T-cell (primary cell): ENCODE data around the gene NAXD. TPM values are rescaled to one million over a fixed set of nuclear protein-coding genes. Genes with fewer than 3 reads are reported as not detected.
"Not testable (repeated sequence)": the region's sequence is repeated elsewhere in the genome, so short reads cannot be mapped to it uniquely, and the experiment has no call there.

ENCODE experiments used
- ATAC-seq, 4 experiments: fragments of 200-7000 bp in 3 of 4; fragments of 150-1000 bp in 1 of 4; cut with Tn5 transposase; replicated peaks in 1 of 4; 1 replicate in 3 of 4; 2 replicates in 1 of 4; pipeline ENCODE4 v1.10.0; 2021; ENCODE audit warnings: moderate library complexity in 3 of 4, mild to moderate bottlenecking in 2 of 4, moderate number of reproducible peaks in 1 of 4
- CTCF ChIA-PET, 2 donors: fragments of 300-600 bp; sonication (Branson Sonifier 250); formaldehyde crosslinking; loops; one replicate each; lab custom pipeline; 2022; ENCODE audit warnings: antibody characterized with exemption in 2 of 2; lab: Charles Lee
- POLR2A ChIA-PET, 2 donors: fragments of 300-600 bp; sonication (Branson Sonifier 250); formaldehyde crosslinking; loops; one replicate each; lab custom pipeline; 2022; ENCODE audit warnings: antibody characterized with exemption in 2 of 2; lab: Charles Lee
- DNase-seq, 35 experiments: peaks; one replicate each; pipeline versions ENCODE4 v3.0.0 to v3.0.0-alpha.2; 2013 to 2023
- H3K27ac ChIP-seq: one replicate; pipeline ENCODE4 v1.5.1; 2013; ENCODE audit warnings: low read length
- H3K27me3 ChIP-seq, 2 experiments: replicated peaks in 1 of 2; 1 replicate in 1 of 2; 2 replicates in 1 of 2; pipeline versions ENCODE4 v1.6.1 to v1.7.0; 2013; ENCODE audit warnings: low read length in 1 of 2, mixed read lengths in 1 of 2; ENCODE audit not compliant: control insufficient read depth in 2 of 2, insufficient read depth in 2 of 2; ENCODE audit errors: extremely low read depth in 1 of 2
- H3K36me3 ChIP-seq, 2 donors: 1 replicate in 1 of 2; 2 replicates in 1 of 2; pipeline versions ENCODE4 v1.6.1 to v1.7.0; 2013; ENCODE audit warnings: low read length in 1 of 2; ENCODE audit not compliant: control insufficient read depth in 2 of 2, insufficient read depth in 1 of 2; ENCODE audit errors: extremely low read depth in 1 of 2
- H3K4me1 ChIP-seq, 2 experiments: 1 replicate in 1 of 2; 2 replicates in 1 of 2; pipeline versions ENCODE4 v1.6.1 to v1.7.0; 2013; ENCODE audit warnings: low read length in 2 of 2, mixed read lengths in 1 of 2; ENCODE audit not compliant: insufficient read depth in 2 of 2, control insufficient read depth in 1 of 2; ENCODE audit errors: extremely low read depth in 1 of 2
- H3K4me3 ChIP-seq, 2 donors: 1 replicate in 1 of 2; 2 replicates in 1 of 2; pipeline versions ENCODE4 v1.5.1 to v1.7.0; 2013; ENCODE audit warnings: mild to moderate bottlenecking in 2 of 2, low read length in 1 of 2, moderate library complexity in 1 of 2; ENCODE audit not compliant: control insufficient read depth in 1 of 2; ENCODE audit errors: extremely low read depth in 1 of 2
- H3K9me3 ChIP-seq: 2 replicates; pipeline ENCODE4 v1.7.0; 2013
- H3K27ac Mint-ChIP-seq, 2 donors: one replicate each; pipeline ENCODE4 v1.8.0; 2020 to 2021; ENCODE audit warnings: mild to moderate bottlenecking in 2 of 2, mixed read lengths in 2 of 2
- H3K27me3 Mint-ChIP-seq, 2 donors: one replicate each; pipeline ENCODE4 v1.8.0; 2021 to 2022; ENCODE audit warnings: mixed read lengths in 2 of 2
- H3K36me3 Mint-ChIP-seq: one replicate; pipeline ENCODE4 v1.8.0; 2021; ENCODE audit warnings: mixed read lengths
- H3K4me1 Mint-ChIP-seq, 3 donors: one replicate each; pipeline ENCODE4 v1.8.0; 2020 to 2022; ENCODE audit warnings: mixed read lengths in 3 of 3, mild to moderate bottlenecking in 1 of 3
- H3K4me3 Mint-ChIP-seq, 3 donors: one replicate each; pipeline ENCODE4 v1.8.0; 2020 to 2022; ENCODE audit warnings: mild to moderate bottlenecking in 3 of 3, mixed read lengths in 3 of 3, moderate library complexity in 3 of 3
- H3K9me3 Mint-ChIP-seq, 3 donors: one replicate each; pipeline ENCODE4 v1.8.0; 2020 to 2022; ENCODE audit warnings: mixed read lengths in 3 of 3
- WGBS: methylation state at CpG from one replicate; pipeline ENCODE4 v1.1.5; 2013; ENCODE audit warnings: missing lambda C conversion rate; ENCODE audit not compliant: insufficient coverage; 5-methylcytosine and 5-hydroxymethylcytosine counted together
- total RNA-seq, 35 experiments: library from RNA in 6 of 35; stranded (reverse) in 6 of 35; fragments of 120-200 nt in 1 of 35; gene quantifications; one replicate each; pipeline versions ENCODE4 v1.2.1 to v1.2.4 and lab custom pipeline; 2013 to 2026

Gene NAXD
- total RNA-seq, 5 donors from 2014 or later (not counting 1 experiment from before 2014, with no cell fraction given), result 22.2 to 34.3 (median 29.2) TPM

DNA sequence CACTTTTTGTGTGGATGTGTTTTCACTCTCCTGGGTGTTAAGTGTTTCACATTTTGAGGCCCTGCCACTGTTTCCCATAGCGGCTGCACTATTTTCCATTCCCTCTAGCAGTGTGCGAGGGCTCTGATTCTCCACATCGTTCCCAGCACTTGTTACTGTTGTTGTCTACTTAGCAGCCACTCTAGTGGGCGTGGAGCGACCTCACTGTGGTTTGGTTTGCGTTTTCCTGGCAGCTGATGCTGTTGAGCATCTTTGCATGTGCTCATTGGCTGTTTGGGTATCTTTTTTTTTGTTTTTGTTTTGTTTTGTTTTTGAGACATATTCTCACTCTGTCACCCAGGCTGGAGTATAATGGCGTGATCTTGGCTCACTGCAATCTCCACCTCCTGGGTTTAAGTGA lies 14.4 kb downstream of the NAXD start:
- H3K36me3 ChIP-seq, result peaks cover 16 to 40% of the 10 kb centered on the region in 2 donors
- H3K4me1 Mint-ChIP-seq, result peaks cover 41 to 54% (median 53%) of the 10 kb centered on the region in 3 donors
- H3K36me3 Mint-ChIP-seq, result peaks cover 43% of the 10 kb centered on the region
- H3K27me3 ChIP-seq, result no peaks in the 10 kb centered on the region
- H3K4me3 ChIP-seq, result no peak overlapping the region
- no peaks in the 10 kb centered on the region for H3K9me3 ChIP-seq
- H3K27me3 Mint-ChIP-seq, result no peaks in the 10 kb centered on the region
- DNase-seq (peak in 26 of 35 experiments; percentile 12 to 59 (median 28)), ATAC-seq (peak; percentile 31 to 73 (median 42))
- no peak overlapping the region for H3K27ac ChIP-seq
- ChIA-PET CTCF (no interaction called here), POLR2A (no interaction called here)
- no peaks in the 10 kb centered on the region for H3K9me3 Mint-ChIP-seq
- H3K4me3 Mint-ChIP-seq, result no peak overlapping the region
- 60% methylated on average over 2 of the region's 7 CpGs for WGBS
- H3K27ac Mint-ChIP-seq, result peak overlapping the region; percentile 75 to 84
- H3K4me1 ChIP-seq, result peaks cover 0 to 18% of the 10 kb centered on the region in 2 experiments

DNA sequence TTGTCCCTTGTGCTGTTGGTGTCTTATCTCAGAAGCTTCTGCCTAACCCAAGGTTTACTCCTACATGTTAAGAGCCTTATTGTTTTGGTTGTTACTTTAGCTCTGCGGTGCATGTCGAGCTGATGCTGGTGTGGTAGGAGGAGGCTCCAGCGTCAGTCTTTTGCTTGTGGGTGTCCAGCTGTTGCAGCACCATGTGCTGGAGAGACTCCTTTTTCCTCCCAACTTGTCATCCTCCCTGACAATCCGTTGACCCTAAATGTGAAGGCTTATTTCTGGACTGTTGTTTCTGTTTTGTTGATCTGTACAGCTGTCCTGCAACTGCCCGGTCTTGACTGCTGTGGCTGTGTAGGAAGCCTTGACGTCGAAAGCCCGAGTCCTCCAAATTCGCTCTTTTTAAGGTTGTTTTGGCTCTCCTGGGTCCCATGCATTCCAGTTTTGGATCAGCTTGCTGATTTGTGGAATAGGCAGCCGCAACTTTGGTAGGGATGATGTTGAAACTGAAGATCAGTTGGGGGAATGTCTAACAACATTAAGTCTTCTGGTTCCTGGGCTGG lies 15.3 kb downstream of the NAXD start:
- Histone ChIP-seq H3K27ac (no peak overlapping the region), H3K9me3 (no peaks in the 10 kb centered on the region), H3K4me1 (peaks cover 0 to 18% of the 10 kb centered on the region in 2 experiments), H3K27me3 (no peaks in the 10 kb centered on the region), H3K36me3 (peaks cover 16 to 40% of the 10 kb centered on the region in 2 donors), H3K4me3 (no peak overlapping the region)
- no peak for DNase-seq
- ATAC-seq, result no peak
- ChIA-PET POLR2A (no interaction called here), CTCF (no interaction called here)
- Mint-ChIP-seq H3K27ac (peak overlapping the region; percentile 46 to 64), H3K4me1 (peaks cover 38 to 53% (median 50%) of the 10 kb centered on the region in 3 donors), H3K27me3 (no peaks in the 10 kb centered on the region), H3K4me3 (no peak overlapping the region), H3K9me3 (no peaks in the 10 kb centered on the region), H3K36me3 (peaks cover 50% of the 10 kb centered on the region)
- 93% methylated on average over 5 of the region's 10 CpGs for whole genome bisulfite sequencing

DNA sequence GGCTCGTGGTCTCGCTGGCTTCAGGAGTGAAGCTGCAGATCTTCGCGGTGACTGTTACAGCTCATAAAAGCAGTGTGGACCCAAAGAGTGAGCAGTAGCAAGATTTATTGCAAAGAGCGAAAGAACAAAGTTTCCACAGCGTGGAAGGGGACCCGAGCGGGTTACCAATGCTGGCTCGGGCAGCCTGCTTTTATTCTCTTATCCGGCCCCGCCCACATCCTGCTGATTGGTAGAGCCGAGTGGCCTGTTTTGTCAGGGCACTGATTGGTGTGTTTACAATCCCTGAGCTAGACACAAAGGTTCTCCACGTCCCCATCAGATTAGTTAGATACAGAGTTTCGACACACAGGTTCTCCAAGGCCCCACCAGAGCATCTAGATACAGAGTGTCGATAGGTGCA lies 16.9 kb downstream of the NAXD start:
- H3K9me3 Mint-ChIP-seq, H3K27ac Mint-ChIP-seq, CTCF ChIA-PET, H3K27me3 Mint-ChIP-seq, POLR2A ChIA-PET, H3K4me3 Mint-ChIP-seq, DNase-seq, H3K9me3 ChIP-seq, H3K27ac ChIP-seq, H3K4me3 ChIP-seq, H3K27me3 ChIP-seq, ATAC-seq: not testable (repeated sequence)
- Histone ChIP-seq H3K36me3 (peaks cover 17 to 48% of the 10 kb centered on the region in 2 donors), H3K4me1 (peaks cover 0 to 14% of the 10 kb centered on the region in 2 experiments)
- WGBS, result 89% methylated on average over 8 of the region's 15 CpGs
- Mint-ChIP-seq H3K36me3 (peaks cover 50% of the 10 kb centered on the region), H3K4me1 (peaks cover 36 to 42% (median 36%) of the 10 kb centered on the region in 3 donors)

DNA sequence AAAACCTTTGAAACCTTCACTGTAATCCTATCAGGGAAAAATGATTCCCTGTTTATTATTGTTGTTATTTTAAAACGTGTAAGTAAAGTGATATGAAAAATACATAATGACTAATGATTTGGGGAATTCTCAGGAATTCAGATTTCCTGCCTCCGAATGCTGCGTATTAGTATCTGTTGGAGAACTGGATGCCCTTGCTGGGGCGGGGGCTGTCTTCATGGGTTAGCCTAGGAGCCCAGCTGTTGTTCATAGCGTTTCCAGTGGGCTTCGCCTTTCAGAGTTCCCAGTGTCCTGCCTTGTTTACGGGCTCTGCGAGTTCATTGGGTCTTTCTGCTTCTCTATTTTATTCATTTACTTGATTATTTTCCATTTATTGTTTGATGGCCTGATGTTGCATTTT lies 18.4 kb downstream of the NAXD start:
- H3K27me3 Mint-ChIP-seq, result no peaks in the 10 kb centered on the region
- H3K4me3 Mint-ChIP-seq, result no peak overlapping the region
- peaks cover 47% of the 10 kb centered on the region for H3K36me3 Mint-ChIP-seq
- peaks cover 16 to 55% of the 10 kb centered on the region in 2 donors for H3K36me3 ChIP-seq
- ChIA-PET POLR2A (no interaction called here), CTCF (no interaction called here)
- H3K27ac Mint-ChIP-seq, result peak overlapping the region in 1 of 2 donors; percentile 72
- H3K27me3 ChIP-seq, result no peaks in the 10 kb centered on the region
- no peak overlapping the region for H3K4me3 ChIP-seq
- no peaks in the 10 kb centered on the region for H3K9me3 Mint-ChIP-seq
- peaks cover 0 to 14% of the 10 kb centered on the region in 2 experiments for H3K4me1 ChIP-seq
- ATAC-seq (no peak), DNase-seq (no peak)
- H3K9me3 ChIP-seq, result no peaks in the 10 kb centered on the region
- H3K4me1 Mint-ChIP-seq, result peaks cover 21 to 29% (median 25%) of the 10 kb centered on the region in 3 donors
- no peak overlapping the region for H3K27ac ChIP-seq
- WGBS, result 100% methylated on average over 2 of the region's 8 CpGs

DNA sequence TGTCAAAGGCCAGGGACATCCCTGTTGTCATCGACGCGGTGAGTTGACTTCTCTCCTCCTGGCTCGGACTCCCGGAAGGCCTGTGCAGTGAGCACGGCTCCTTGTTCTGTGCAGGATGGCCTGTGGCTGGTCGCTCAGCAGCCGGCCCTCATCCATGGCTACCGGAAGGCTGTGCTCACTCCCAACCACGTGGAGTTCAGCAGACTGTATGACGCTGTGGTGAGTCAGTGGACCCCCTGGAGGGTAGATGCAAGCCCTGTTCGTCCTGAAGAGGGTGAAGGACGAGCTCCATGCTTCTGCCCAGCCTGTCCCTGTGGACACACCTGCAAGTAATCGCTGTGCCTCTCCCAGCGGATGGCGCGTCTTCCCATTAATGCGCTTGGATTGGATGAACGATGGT lies 19.2 kb downstream of the NAXD start:
- Mint-ChIP-seq H3K4me1 (peaks cover 13 to 21% (median 18%) of the 10 kb centered on the region in 3 donors), H3K9me3 (no peaks in the 10 kb centered on the region), H3K36me3 (peaks cover 48% of the 10 kb centered on the region), H3K27me3 (no peaks in the 10 kb centered on the region), H3K27ac (no peak overlapping the region), H3K4me3 (no peak overlapping the region)
- no peak overlapping the region for H3K27ac ChIP-seq
- CTCF ChIA-PET, result interaction anchor here in 1 of 2 donors (0.5 kb wide), 1 partner anchor 14 kb away, joined by 5 read pairs; no protein-coding TSS in a partner anchor
- H3K27me3 ChIP-seq, result no peaks in the 10 kb centered on the region
- peaks cover 0 to 8% of the 10 kb centered on the region in 2 experiments for H3K4me1 ChIP-seq
- POLR2A ChIA-PET, result no interaction called here
- H3K4me3 ChIP-seq, result no peak overlapping the region
- H3K9me3 ChIP-seq, result no peaks in the 10 kb centered on the region
- WGBS, result 98% methylated on average over 19 of the region's 19 CpGs
- H3K36me3 ChIP-seq, result peaks cover 16 to 63% of the 10 kb centered on the region in 2 donors
- DNase-seq (no peak), ATAC-seq (no peak)

DNA sequence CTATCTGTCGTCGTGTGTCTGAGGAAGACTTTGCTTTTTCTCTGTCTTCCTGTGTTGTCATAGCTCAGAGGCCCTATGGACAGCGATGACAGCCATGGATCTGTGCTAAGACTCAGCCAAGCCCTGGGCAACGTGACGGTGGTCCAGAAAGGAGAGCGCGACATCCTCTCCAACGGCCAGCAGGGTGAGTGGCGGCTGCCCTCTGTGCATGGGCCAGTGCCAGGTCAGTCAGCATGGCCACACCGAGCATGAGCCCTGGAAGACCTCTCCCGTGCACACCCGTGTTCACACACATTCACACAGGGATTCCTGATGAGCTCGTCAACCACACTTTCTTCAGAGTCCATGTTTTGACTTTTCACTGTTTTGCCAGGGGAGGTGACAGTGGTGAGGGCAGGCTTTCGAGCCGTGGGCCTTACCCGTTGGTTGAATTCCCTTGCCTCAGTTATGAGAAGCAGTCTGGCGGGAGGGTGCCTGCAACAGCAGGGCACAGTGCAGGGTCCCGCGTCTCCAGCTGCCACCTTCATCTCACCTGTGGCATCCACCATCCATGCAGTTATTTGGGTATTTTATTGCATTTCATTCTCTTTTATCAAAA lies 20.2 kb downstream of the NAXD start:
- peaks cover 0 to 4% of the 10 kb centered on the region in 2 experiments for H3K4me1 ChIP-seq
- H3K9me3 ChIP-seq, result no peaks in the 10 kb centered on the region
- ChIA-PET CTCF (no interaction called here), POLR2A (no interaction called here)
- no peak for DNase-seq
- Mint-ChIP-seq H3K4me1 (peaks cover 6 to 12% (median 8%) of the 10 kb centered on the region in 3 donors), H3K36me3 (peaks cover 51% of the 10 kb centered on the region), H3K9me3 (no peaks in the 10 kb centered on the region), H3K4me3 (no peak overlapping the region), H3K27ac (no peak overlapping the region), H3K27me3 (no peaks in the 10 kb centered on the region)
- H3K27ac ChIP-seq, result no peak overlapping the region
- no peaks in the 10 kb centered on the region for H3K27me3 ChIP-seq
- H3K36me3 ChIP-seq, result peaks cover 16 to 71% of the 10 kb centered on the region in 2 donors
- ATAC-seq, result no peak
- 94% methylated on average over 13 of the region's 19 CpGs for WGBS
- no peak overlapping the region for H3K4me3 ChIP-seq
